Stimulated activated naive CD8-positive, alpha-beta T cell treated with anti-CD3 and anti-CD28 coated beads, Interleukin-15, Interleukin-2, amounts not matched to agents 100 ng/mL and 50 ng/mL, for 24 hours (primary cell): Measurements from ENCODE around the gene SPECC1L.
"Not testable (repeated sequence)": the region's sequence is repeated elsewhere in the genome, so short reads cannot be mapped to it uniquely, and the experiment has no call there.

Source experiments
- H3K27ac Mint-ChIP-seq: one replicate; pipeline ENCODE4 v1.8.0; 2021; ENCODE audit warnings: mild to moderate bottlenecking, mixed read lengths
- H3K27me3 Mint-ChIP-seq: one replicate; pipeline ENCODE4 v1.8.0; 2021; ENCODE audit warnings: mixed read lengths
- H3K36me3 Mint-ChIP-seq: one replicate; pipeline ENCODE4 v1.8.0; 2021; ENCODE audit warnings: low read depth, mixed read lengths
- H3K4me1 Mint-ChIP-seq: one replicate; pipeline ENCODE4 v1.8.0; 2021; ENCODE audit warnings: low read depth, mixed read lengths
- H3K4me3 Mint-ChIP-seq: one replicate; pipeline ENCODE4 v1.8.0; 2021; ENCODE audit warnings: mild to moderate bottlenecking, mixed read lengths
- H3K9me3 Mint-ChIP-seq: one replicate; pipeline ENCODE4 v1.8.0; 2021; ENCODE audit warnings: mixed read lengths

The SPECC1L gene

DNA sequence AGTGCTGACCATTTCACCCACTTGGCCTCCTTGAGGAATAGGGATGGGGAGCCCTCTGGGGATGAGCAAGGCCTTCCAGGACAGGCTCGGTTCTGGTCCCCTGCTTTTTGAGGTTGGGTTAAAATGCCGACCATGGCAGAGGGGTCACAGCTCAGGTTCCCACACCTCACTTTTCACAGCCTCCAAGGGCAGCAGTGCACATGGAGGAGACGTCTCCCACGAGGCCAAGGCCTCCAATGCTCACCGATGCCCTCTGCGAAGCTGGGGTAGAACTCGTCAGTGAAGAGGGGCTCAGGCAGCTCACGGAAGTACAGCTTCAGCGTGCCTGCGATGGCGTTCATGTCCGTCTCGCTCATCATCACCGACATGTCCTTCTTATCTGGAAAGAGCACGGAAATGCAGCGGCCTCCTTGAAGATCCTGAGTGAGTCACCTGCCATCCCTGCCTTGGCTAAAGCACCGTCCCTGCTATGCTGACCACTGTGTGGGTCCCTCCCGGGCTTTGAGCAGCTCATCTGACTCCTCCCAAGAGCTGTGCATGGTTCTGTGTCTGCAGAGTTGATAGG is 8.4 kb upstream of the SPECC1L start:
- H3K4me1 Mint-ChIP-seq = peaks cover 11% of the 10 kb centered on the region
- H3K27ac Mint-ChIP-seq, H3K27me3 Mint-ChIP-seq, H3K36me3 Mint-ChIP-seq, H3K4me3 Mint-ChIP-seq, H3K9me3 Mint-ChIP-seq: not testable (repeated sequence)

DNA sequence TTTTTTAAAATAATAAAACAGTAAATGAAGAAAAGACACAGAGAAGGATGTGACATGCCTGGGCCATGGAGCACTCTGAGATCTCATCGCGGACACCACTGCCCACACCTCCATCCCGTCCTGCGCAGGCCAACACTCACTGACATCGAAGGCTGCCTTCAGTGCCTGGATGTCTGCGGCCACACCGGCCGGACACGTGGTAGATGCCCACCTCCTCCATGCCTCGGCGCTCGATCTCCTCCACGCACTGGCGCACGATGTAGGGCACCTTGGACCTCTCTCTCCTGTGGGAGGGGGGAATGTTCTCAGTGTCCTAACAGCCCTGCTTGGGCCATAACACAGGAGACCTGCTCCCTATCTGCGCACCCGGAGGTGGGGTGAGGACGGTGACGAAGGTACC is 7.2 kb upstream of the SPECC1L start:
- H3K27ac Mint-ChIP-seq, H3K4me3 Mint-ChIP-seq, H3K36me3 Mint-ChIP-seq, H3K9me3 Mint-ChIP-seq, H3K27me3 Mint-ChIP-seq: not testable (repeated sequence)
- peaks cover 11% of the 10 kb centered on the region for H3K4me1 Mint-ChIP-seq

DNA sequence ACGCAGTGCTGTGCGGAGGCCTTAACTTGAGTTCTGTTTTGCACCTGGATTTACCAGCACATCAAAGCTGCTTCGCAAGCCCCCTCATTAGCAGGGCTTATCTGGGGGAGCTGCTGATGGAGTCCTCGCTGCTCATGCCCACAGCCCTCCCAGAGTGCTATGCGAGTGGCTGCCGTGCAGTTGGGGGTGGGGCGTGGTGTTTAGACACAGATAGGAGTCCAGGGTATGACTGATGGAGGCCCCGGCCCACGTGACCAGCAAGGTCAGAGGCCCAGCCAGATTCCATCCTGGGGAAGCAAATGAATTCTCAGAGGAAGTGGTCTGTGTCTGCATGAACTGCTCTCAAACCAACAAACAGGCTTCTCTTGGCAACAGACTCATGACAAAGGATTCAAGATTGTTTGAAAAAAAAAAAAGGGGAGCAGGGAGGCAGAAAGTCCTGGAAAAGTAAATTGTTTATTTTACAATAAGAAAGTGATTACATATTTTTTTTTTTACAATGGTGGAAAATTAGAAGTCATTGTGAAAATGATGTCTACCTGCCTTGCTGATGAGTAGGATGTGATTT is 6.2 kb upstream of the SPECC1L start:
- H3K4me3 Mint-ChIP-seq, H3K9me3 Mint-ChIP-seq, H3K27me3 Mint-ChIP-seq, H3K36me3 Mint-ChIP-seq: not testable (repeated sequence)
- Mint-ChIP-seq H3K27ac (peak overlapping the region; percentile 31), H3K4me1 (peaks cover 11% of the 10 kb centered on the region)

DNA sequence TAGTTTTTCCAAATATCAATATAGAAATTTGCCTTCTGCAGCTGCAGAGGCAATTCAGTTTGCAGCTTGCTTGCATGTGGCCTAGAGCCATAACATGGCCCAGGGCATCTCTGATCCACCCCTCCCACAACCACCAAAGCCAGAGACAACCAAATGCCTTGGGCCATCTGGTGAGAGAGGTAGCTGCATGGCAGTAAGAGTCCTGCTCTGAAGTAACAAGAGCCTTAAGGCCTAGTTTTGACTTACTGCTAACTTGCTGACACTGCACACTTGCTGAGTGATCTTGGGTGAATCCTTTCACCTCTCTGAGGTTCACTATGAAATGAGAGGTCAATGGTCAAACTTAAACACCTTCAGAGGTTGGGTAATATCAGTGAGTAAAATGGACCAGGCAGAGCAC is 4.9 kb upstream of the SPECC1L start:
- no peaks in the 10 kb centered on the region for H3K27me3 Mint-ChIP-seq
- H3K27ac Mint-ChIP-seq = no peak overlapping the region
- no peaks in the 10 kb centered on the region for H3K9me3 Mint-ChIP-seq
- peaks cover 11% of the 10 kb centered on the region for H3K4me1 Mint-ChIP-seq
- H3K4me3 Mint-ChIP-seq = no peak overlapping the region
- no peaks in the 10 kb centered on the region for H3K36me3 Mint-ChIP-seq

DNA sequence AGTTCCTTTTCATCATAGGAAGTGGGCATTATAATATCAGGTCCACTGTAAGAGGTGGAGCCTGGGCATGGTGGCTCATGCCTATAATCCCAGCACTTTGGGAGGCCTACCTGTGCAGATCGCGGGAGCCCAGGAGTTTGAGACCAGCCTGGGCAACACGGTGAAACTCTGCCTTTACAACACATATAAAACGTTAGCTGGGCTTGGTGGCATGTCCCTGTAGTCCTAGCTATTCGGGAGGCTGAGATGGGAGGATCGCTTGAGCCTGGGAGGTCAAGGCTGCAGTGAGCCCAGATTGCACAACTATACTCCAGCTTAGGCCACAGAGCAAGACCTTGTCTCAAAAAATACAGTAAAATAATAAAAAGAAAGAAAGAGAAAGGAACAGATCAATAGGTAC is 4.1 kb upstream of the SPECC1L start:
- not testable (repeated sequence) for H3K4me3 Mint-ChIP-seq, H3K9me3 Mint-ChIP-seq, H3K36me3 Mint-ChIP-seq, H3K27me3 Mint-ChIP-seq, H3K27ac Mint-ChIP-seq
- peaks cover 13% of the 10 kb centered on the region for H3K4me1 Mint-ChIP-seq

DNA sequence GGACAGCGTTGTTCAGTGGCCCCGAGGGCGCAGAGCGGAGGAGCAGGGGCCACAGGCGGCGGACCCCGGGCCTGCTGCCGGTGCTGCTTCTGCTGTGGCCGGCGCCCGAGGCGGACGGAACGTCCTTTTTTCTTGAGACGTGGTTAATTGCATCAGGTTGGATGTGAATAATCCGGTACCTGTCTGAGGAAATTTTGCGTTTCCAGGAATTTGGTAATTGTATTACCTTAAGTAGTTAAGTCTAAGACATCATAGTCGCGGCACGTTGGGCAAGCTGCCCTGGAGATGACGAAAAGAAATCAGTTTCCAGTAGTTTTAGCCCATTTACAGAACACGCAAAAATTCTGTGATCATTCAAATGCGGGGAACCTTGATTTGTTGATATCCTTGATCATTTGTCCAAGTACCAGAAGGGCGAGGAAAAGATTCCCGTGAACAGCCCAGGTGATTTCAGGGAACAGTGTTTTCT is 789 bp downstream of the SPECC1L start:
- H3K4me3 Mint-ChIP-seq = peak overlapping the region; percentile 87
- H3K27me3 Mint-ChIP-seq = no peaks in the 10 kb centered on the region
- H3K4me1 Mint-ChIP-seq = peaks cover 45% of the 10 kb centered on the region
- peak overlapping the region; percentile 82 for H3K27ac Mint-ChIP-seq
- H3K9me3 Mint-ChIP-seq = no peaks in the 10 kb centered on the region
- H3K36me3 Mint-ChIP-seq = peaks cover 9% of the 10 kb centered on the region

DNA sequence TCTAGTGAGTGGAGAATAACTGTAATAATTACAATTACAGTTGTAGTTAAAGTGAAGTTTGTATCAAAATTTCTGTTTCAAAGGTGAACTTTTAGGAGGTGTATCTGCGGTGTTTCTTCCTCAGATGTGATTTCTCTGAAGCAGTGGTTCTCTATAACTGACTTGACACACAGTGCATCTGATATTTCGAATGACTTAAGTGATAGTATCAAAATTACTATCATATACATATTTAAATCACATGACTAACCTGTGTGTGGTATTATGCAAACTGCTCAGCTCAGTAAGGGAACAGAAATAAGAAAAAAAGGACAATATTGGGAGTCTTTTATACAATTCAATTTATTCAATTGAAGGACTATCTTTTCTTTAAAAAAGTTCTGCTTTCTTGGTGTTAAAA is 2.4 kb downstream of the SPECC1L start:
- not testable (repeated sequence) for H3K9me3 Mint-ChIP-seq, H3K27me3 Mint-ChIP-seq
- peaks cover 19% of the 10 kb centered on the region for H3K36me3 Mint-ChIP-seq
- peaks cover 53% of the 10 kb centered on the region for H3K4me1 Mint-ChIP-seq
- peak overlapping the region; percentile 82 for H3K27ac Mint-ChIP-seq
- peak overlapping the region; percentile 87 for H3K4me3 Mint-ChIP-seq

DNA sequence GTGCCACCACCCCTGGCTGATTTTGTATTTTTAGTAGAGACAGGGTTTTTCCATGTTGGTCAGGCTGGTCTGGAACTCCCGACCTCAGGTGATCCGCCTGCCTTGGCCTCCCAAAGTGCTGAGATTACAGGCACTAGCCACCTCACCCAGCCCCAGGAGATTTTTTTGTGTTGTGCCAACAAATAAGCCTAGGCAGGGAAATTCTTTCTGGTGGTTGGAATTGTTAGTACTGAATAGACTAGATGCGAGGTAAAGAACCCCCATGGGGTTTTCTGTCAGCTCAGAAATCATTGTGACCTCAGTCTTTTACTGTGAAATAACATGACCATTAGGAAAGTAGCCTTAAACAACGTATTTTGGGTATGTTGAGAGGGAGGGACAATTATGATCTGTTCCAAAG is 3.3 kb downstream of the SPECC1L start:
- H3K36me3 Mint-ChIP-seq = peaks cover 19% of the 10 kb centered on the region
- not testable (repeated sequence) for H3K27me3 Mint-ChIP-seq, H3K9me3 Mint-ChIP-seq
- peaks cover 53% of the 10 kb centered on the region for H3K4me1 Mint-ChIP-seq
- H3K4me3 Mint-ChIP-seq = peak overlapping the region; percentile 52
- H3K27ac Mint-ChIP-seq = peak overlapping the region; percentile 16

DNA sequence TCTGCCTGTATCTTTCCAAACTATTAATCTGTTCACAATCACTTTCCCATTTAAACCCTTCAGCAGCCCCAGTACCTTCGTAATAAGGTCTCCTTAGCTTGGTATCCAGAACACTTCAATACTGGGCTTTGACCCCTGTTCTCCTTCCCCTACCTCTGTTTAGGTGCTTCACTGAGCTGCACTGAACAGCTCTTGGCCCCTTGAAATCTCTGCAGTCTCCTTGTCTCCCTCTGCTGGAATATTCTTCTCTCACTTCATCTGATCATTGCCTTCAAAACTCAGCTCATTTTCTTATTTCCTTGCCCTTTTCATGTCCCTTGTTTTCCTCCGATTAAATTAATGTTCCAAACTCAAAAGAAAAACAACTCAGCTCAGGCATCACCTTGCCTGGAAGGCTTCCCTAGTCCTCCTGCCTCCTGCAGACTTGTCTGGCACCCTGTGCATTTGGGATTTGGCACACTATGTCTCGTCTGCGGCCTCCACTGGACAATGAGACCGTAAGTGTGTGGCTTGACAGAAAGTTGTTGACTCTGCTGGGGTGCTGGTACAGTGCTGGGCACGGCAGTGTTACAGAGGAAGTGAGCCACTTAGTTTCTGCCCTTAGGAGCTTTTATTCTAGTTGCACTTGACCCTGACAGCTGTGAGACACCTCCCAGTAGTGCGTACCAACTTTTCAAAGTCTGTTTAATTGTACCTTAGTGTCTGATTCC is 4.2 kb downstream of the SPECC1L start:
- Mint-ChIP-seq H3K27ac (peak overlapping the region; percentile 42), H3K4me1 (peaks cover 56% of the 10 kb centered on the region), H3K36me3 (peaks cover 21% of the 10 kb centered on the region)
- H3K27me3 Mint-ChIP-seq, H3K4me3 Mint-ChIP-seq, H3K9me3 Mint-ChIP-seq: not testable (repeated sequence)

DNA sequence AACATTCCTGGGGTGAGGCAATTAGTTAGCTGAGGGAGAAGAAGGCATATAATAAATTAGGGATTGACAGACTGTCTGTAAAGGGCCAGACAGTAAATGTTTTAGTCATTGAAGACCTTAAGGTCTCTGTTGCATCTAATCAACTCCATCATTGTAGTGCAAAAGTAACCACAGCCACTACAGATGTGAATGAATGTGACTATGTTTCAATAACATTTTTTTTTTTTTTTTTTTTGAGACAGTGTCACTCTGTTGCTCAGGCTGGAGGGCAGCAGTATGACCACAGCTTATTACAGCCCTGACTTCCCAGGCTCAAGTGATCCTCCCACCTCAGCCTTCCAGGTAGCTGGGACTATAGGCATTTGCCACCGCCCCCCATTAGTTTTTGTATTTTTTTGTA is 9.7 kb downstream of the SPECC1L start:
- not testable (repeated sequence) for H3K27ac Mint-ChIP-seq, H3K9me3 Mint-ChIP-seq, H3K27me3 Mint-ChIP-seq, H3K4me3 Mint-ChIP-seq
- H3K36me3 Mint-ChIP-seq = peaks cover 32% of the 10 kb centered on the region
- H3K4me1 Mint-ChIP-seq = peaks cover 66% of the 10 kb centered on the region

DNA sequence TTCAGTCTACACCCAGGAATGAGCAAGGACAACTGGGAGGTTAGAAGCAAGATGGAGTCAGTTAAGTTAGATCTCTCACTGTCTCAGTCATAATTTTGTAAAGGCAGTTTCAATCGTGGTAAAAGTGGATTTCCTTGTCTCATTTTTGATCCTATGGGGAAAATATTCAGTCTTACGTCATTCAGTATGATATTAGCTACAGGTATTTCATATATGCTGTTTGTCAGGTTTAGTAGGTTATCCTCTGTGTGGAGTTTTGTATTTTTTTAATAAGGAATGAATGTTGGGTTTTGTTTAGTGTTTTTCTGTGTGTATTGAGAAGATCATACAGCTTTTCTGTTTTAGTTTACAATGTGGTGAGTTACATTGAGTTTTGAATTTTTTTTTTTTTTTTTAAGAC is 11.8 kb downstream of the SPECC1L start:
- H3K9me3 Mint-ChIP-seq = no peaks in the 10 kb centered on the region
- H3K4me3 Mint-ChIP-seq = no peak overlapping the region
- H3K27me3 Mint-ChIP-seq = no peaks in the 10 kb centered on the region
- peaks cover 70% of the 10 kb centered on the region for H3K4me1 Mint-ChIP-seq
- peaks cover 23% of the 10 kb centered on the region for H3K36me3 Mint-ChIP-seq
- H3K27ac Mint-ChIP-seq = no peak overlapping the region

DNA sequence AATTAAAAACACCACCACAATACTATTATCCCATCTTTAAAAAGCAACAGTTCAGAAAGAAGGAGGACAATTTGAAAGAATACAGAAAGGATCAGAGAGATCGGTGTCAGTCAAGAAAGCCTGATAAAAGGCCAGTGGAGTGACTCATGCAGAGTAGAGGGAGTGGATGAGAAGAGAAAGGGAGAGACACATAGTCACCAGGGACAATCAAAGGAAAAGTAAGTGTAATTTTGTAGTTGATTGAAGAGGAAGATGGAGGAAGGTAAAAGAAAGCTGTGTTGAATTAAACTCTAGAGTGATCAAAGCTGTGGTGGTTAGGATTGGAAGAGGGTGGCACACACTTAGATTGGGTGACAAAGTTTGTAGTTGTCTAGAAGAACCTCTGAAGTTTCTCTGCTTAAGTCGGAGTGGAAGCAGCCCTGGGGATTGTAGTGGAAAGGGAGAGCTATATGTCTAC is 14.1 kb downstream of the SPECC1L start:
- Mint-ChIP-seq H3K27me3 (no peaks in the 10 kb centered on the region), H3K36me3 (peaks cover 24% of the 10 kb centered on the region), H3K4me1 (peaks cover 77% of the 10 kb centered on the region), H3K4me3 (peak overlapping the region; percentile 51), H3K9me3 (no peaks in the 10 kb centered on the region), H3K27ac (peak overlapping the region; percentile 90)

DNA sequence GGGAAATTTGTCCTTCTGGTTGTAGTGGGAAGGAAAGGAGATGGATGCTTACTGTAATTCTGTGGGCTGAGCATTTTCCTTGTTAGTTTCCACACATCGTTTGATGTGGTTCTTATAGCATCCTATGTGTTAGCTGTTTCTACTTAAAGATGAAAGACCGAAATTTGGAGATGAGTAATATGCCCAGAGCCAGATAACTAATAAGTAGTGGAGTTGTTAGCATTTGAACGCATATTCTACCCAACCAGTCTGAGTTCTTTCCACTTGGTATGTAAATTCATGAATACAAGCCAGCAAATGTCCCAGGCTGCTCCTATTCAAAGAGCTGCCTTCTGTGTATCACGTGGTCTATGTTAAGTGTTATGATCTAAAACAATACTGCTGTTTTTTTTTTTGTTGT is 14.6 kb downstream of the SPECC1L start:
- Mint-ChIP-seq H3K36me3 (peaks cover 26% of the 10 kb centered on the region), H3K9me3 (no peaks in the 10 kb centered on the region), H3K27ac (peak overlapping the region; percentile 90), H3K4me1 (peaks cover 80% of the 10 kb centered on the region), H3K4me3 (peak overlapping the region; percentile 51), H3K27me3 (no peaks in the 10 kb centered on the region)

DNA sequence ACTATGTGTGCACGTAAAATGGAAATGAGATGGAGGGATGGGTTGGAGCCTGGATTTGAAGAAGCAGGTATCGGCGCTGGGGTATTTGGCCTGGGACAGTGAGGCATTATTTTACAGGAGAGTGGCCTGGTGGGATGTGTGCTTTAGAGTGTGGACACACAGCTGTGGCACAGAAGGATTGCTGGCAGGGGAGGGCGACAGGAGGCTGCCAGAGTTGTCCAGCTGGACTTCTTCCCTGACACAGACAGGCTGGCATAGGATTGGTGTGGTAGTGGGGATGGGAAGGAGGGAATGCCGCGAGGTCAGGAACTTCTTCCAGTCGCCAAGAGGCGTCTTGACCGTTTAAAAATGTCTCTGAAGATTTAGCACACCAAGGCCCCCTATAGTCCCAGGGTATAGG is 16.6 kb downstream of the SPECC1L start:
- H3K36me3 Mint-ChIP-seq = peaks cover 15% of the 10 kb centered on the region
- H3K9me3 Mint-ChIP-seq, H3K27ac Mint-ChIP-seq, H3K27me3 Mint-ChIP-seq, H3K4me3 Mint-ChIP-seq: not testable (repeated sequence)
- peaks cover 81% of the 10 kb centered on the region for H3K4me1 Mint-ChIP-seq

DNA sequence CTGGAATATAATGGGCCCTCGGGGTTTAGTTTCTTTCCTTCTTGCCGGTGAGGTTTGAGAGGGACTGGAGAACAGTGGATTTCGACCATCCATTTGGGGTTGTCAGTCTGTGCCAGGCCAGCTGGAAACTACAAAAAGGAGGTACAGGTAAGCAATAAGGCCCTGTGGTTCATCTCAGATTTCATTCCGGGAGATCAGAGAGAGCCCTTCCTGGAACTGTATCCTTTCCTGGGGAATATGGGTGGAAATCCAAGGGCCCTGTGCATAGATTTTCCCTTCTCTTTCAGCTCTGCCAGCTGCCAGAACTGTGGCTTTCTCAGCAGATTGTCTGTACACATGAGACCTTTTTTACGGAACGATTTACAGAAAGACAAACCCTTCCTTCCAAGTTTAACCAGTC is 17.2 kb downstream of the SPECC1L start:
- not testable (repeated sequence) for H3K27me3 Mint-ChIP-seq
- H3K4me1 Mint-ChIP-seq = peaks cover 76% of the 10 kb centered on the region

DNA sequence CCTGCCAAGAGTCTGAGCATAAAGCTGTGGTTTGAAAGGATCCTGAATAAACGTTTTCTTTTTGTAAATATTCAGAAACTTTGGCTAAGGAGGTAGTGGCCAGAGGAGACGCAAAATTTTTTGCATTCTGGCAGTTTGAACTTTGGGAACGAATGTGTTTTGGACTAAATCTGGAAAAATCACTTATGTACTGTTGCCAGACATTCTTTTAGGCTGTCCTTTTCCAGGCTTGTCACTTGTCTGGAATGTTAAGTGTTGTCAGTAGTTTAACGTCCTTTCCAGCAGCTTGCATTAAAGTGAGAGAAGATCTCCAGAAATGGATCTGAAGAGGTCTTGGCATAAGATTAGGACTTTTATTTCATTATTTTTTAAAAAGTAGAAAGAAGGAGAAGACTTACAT is 18.5 kb downstream of the SPECC1L start:
- no peaks in the 10 kb centered on the region for H3K9me3 Mint-ChIP-seq
- peaks cover 8% of the 10 kb centered on the region for H3K36me3 Mint-ChIP-seq
- no peak overlapping the region for H3K27ac Mint-ChIP-seq
- H3K4me3 Mint-ChIP-seq = no peak overlapping the region
- peaks cover 65% of the 10 kb centered on the region for H3K4me1 Mint-ChIP-seq
- no peaks in the 10 kb centered on the region for H3K27me3 Mint-ChIP-seq

More for the DNA sequence above, 17.2 kb downstream of the SPECC1L start:
- H3K27ac Mint-ChIP-seq, H3K4me3 Mint-ChIP-seq, H3K9me3 Mint-ChIP-seq: not testable (repeated sequence)
- peaks cover 11% of the 10 kb centered on the region for H3K36me3 Mint-ChIP-seq
